CD14-positive monocyte (primary cell): ENCODE measurements around the gene DPF3. TPM values are rescaled to one million over a fixed set of nuclear protein-coding genes. Genes with fewer than 3 reads are reported as not detected.

Source experiments
- DNase-seq, 3 donors: peaks; one replicate each; pipeline ENCODE4 v3.0.0-alpha.2; 2011 to 2022
- H2AFZ ChIP-seq: 2 replicates; pipeline ENCODE4 v1.6.0; 2012; ENCODE audit warnings: mild to moderate bottlenecking, low read depth, low read length, inconsistent platforms; ENCODE audit not compliant: insufficient read depth, poor library complexity, severe bottlenecking
- H3K27ac ChIP-seq, 2 donors: 1 replicate in 1 of 2; 2 replicates in 1 of 2; pipeline ENCODE4 v1.5.1; 2012 to 2013; ENCODE audit warnings: low read length in 2 of 2, control low read depth in 1 of 2, inconsistent platforms in 1 of 2, low read depth in 1 of 2, mild to moderate bottlenecking in 1 of 2
- H3K27me3 ChIP-seq, 2 donors: one replicate each; pipeline versions ENCODE4 v1.6.0 to v1.6.1; 2011 to 2013; ENCODE audit warnings: low read length in 2 of 2; ENCODE audit not compliant: control insufficient read depth in 2 of 2, insufficient read depth in 2 of 2
- H3K36me3 ChIP-seq, 2 donors: replicated peaks in 1 of 2; 1 replicate in 1 of 2; 2 replicates in 1 of 2; pipeline versions ENCODE4 v1.5.1 to v1.6.1; 2012 to 2013; ENCODE audit warnings: low read length in 2 of 2, control low read depth in 1 of 2, inconsistent platforms in 1 of 2, mild to moderate bottlenecking in 1 of 2; ENCODE audit not compliant: insufficient read depth in 2 of 2, control insufficient read depth in 1 of 2
- H3K4me1 ChIP-seq, 2 donors: 1 replicate in 1 of 2; 2 replicates in 1 of 2; pipeline versions ENCODE4 v1.5.1 to v1.6.1; 2012 to 2013; ENCODE audit warnings: low read length in 2 of 2, control low read depth in 1 of 2, inconsistent platforms in 1 of 2, mild to moderate bottlenecking in 1 of 2, moderate library complexity in 1 of 2; ENCODE audit not compliant: insufficient read depth in 2 of 2, control insufficient read depth in 1 of 2
- H3K4me2 ChIP-seq: replicated peaks from 2 replicates; pipeline ENCODE3; 2012; ENCODE audit warnings: low read length, moderate library complexity, mild to moderate bottlenecking; ENCODE audit not compliant: poor library complexity, severe bottlenecking; ENCODE audit errors: extremely low read depth
- H3K4me3 ChIP-seq, 3 experiments: fragments of 200-600 bp in 1 of 3; sonication (generic) in 1 of 3; replicated peaks in 1 of 3; 1 replicate in 2 of 3; 2 replicates in 1 of 3; pipeline ENCODE4 v1.5.1; 2011 to 2013; ENCODE audit warnings: low read length in 3 of 3, mild to moderate bottlenecking in 3 of 3, control low read depth in 2 of 3, low read depth in 2 of 3, inconsistent platforms in 1 of 3, moderate library complexity in 1 of 3
- H3K79me2 ChIP-seq: 2 replicates; pipeline ENCODE4 v1.6.0; 2012; ENCODE audit warnings: mild to moderate bottlenecking, control low read depth, inconsistent platforms, low read length, moderate library complexity; ENCODE audit not compliant: insufficient read depth
- H3K9ac ChIP-seq: 2 replicates; pipeline ENCODE4 v1.6.0; 2017; ENCODE audit warnings: low read length, mild to moderate bottlenecking; ENCODE audit not compliant: insufficient read depth, poor library complexity, severe bottlenecking
- H3K9me3 ChIP-seq, 2 donors: replicated peaks in 1 of 2; 1 replicate in 1 of 2; 2 replicates in 1 of 2; pipeline versions ENCODE4 v1.5.1 to v1.6.1; 2012 to 2013; ENCODE audit warnings: low read length in 2 of 2, control low read depth in 1 of 2; ENCODE audit not compliant: control insufficient read depth in 1 of 2, insufficient read depth in 1 of 2
- H4K20me1 ChIP-seq: 2 replicates; pipeline ENCODE4 v1.6.0; 2012; ENCODE audit warnings: mild to moderate bottlenecking, low read length, control low read depth, moderate library complexity; ENCODE audit not compliant: insufficient read depth
- H3K27ac Mint-ChIP-seq, 7 donors: one replicate each; pipeline ENCODE4 v1.8.0; 2020; ENCODE audit warnings: mild to moderate bottlenecking in 7 of 7, mixed read lengths in 7 of 7, moderate library complexity in 6 of 7, inconsistent platforms in 2 of 7
- H3K27me3 Mint-ChIP-seq, 3 donors: one replicate each; pipeline ENCODE4 v1.8.0; 2021 to 2022; ENCODE audit warnings: low read depth in 3 of 3, mild to moderate bottlenecking in 3 of 3, mixed read lengths in 3 of 3, moderate library complexity in 3 of 3, inconsistent platforms in 1 of 3
- H3K36me3 Mint-ChIP-seq, 2 donors: one replicate each; pipeline ENCODE4 v1.8.0; 2020; ENCODE audit warnings: mixed read lengths in 2 of 2, inconsistent platforms in 1 of 2, mild to moderate bottlenecking in 1 of 2
- H3K4me1 Mint-ChIP-seq: one replicate; pipeline ENCODE4 v1.8.0; 2020; ENCODE audit warnings: mild to moderate bottlenecking, mixed read lengths
- H3K4me3 Mint-ChIP-seq, 2 donors: one replicate each; pipeline ENCODE4 v1.8.0; 2020; ENCODE audit warnings: mild to moderate bottlenecking in 2 of 2, mixed read lengths in 2 of 2, moderate library complexity in 1 of 2
- H3K9me3 Mint-ChIP-seq, 7 donors: one replicate each; pipeline ENCODE4 v1.8.0; 2020 to 2022; ENCODE audit warnings: mixed read lengths in 7 of 7, mild to moderate bottlenecking in 6 of 7, moderate library complexity in 6 of 7, inconsistent platforms in 2 of 7
- CTCF ChIP-seq: fragments of 200-600 bp; IDR thresholded peaks from one replicate; pipeline ENCODE4 v1.8.0; 2022; ENCODE audit warnings: antibody characterized with exemption, mild to moderate bottlenecking
- WGBS: methylation state at CpG from one replicate; pipeline ENCODE4 v1.1.5; 2013; ENCODE audit warnings: missing lambda C conversion rate; ENCODE audit not compliant: insufficient coverage; 5-methylcytosine and 5-hydroxymethylcytosine counted together
- intact Hi-C, 2 donors: fragments of 100-400 bp; cut with micrococcal nuclease; formaldehyde crosslinking; loops; one replicate each; pipeline versions ENCODE4 v1.15.0 to v1.15.1; 2023
- polyA minus RNA-seq: library from RNA; depleted of rRNA, polyadenylated mRNA; stranded (reverse); fragments of >200 nt; gene quantifications from 2 replicates; pipeline ENCODE4 v1.2.3, GENCODE V29; 2012
- polyA plus RNA-seq, 3 donors: library from polyadenylated mRNA; depleted of rRNA in 1 of 3; unstranded in 2 of 3; stranded (reverse) in 1 of 3; fragments of 300-500 nt in 2 of 3; fragments of >200 nt in 1 of 3; fragmentation: Illumina TruSeq in 2 of 3; gene quantifications; 1 replicate in 2 of 3; 2 replicates in 1 of 3; pipeline ENCODE4 v1.2.3, GENCODE V29; 2012 to 2021
- total RNA-seq, 12 experiments: library from RNA in 1 of 12; stranded (reverse) in 1 of 12; fragments of 120-200 nt in 1 of 12; gene quantifications; one replicate each; pipeline ENCODE4 v1.2.4 and lab custom pipeline; 2013 to 2026; ENCODE audit warnings: mixed read lengths in 6 of 12, inconsistent platforms in 1 of 12

The DPF3 gene
- 0.15 TPM for total RNA-seq (2013)
- under 1 TPM in 2 of 3 donors, not detected in 1; 0.33 to 0.39 TPM for polyA plus RNA-seq
- polyA minus RNA-seq, result not detected in 2 replicates
- total RNA-seq (lab: John Stamatoyannopoulos, UW), result 0 to 4.0 (median 0.16) reads per million in 11 experiments

- 0% methylated on average over 39 of the region's 54 CpGs for WGBS
Observed at GRCh38 chr14:72893636-72894322, at the start of gene DPF3. TSS of gene DPF3 (minus strand) at chr14:72894101. CDS start at chr14:72894088, 13 bp downstream.

GRCh38 chr14:72942934-72943333 is 49.0 kb upstream of the DPF3 start:
- Histone ChIP-seq H3K4me2 (no peak overlapping the region), H3K4me3 (no peak overlapping the region), H3K36me3 (peaks cover 24 to 26% of the 10 kb centered on the region in 2 donors), H4K20me1 (no peaks in the 10 kb centered on the region), H3K79me2 (no peaks in the 10 kb centered on the region), H3K4me1 (peaks cover 6 to 8% of the 10 kb centered on the region in 2 donors), H3K27ac (no peak overlapping the region), H3K9me3 (no peaks in the 10 kb centered on the region), H3K27me3 (no peaks in the 10 kb centered on the region), H2AFZ (no peak overlapping the region), H3K9ac (no peak overlapping the region)
- TF ChIP-seq CTCF, result no peak
- Mint-ChIP-seq H3K4me1 (peaks cover 7% of the 10 kb centered on the region), H3K9me3 (peaks cover 0 to 2% (median 0%) of the 10 kb centered on the region in 7 donors), H3K36me3 (peaks cover 37 to 40% of the 10 kb centered on the region in 2 donors), H3K27ac (peak overlapping the region in 1 of 7 donors; percentile 13), H3K4me3 (no peak overlapping the region), H3K27me3 (no peaks in the 10 kb centered on the region)
- DNase-seq, result no peak
- intact Hi-C loops, result no loop called here
- WGBS, result 97% methylated on average over 9 of the region's 14 CpGs

More at GRCh38 chr14:72893636-72894322, at the start of gene DPF3:
- H3K9me3 ChIP-seq, result peaks cover 6 to 26% of the 10 kb centered on the region in 2 donors
- H2AFZ ChIP-seq, result peak within 1 kb of the TSS; percentile 87
- H3K27ac ChIP-seq, result no peak within 1 kb of the TSS
- Mint-ChIP-seq H3K4me1 (peaks cover 34% of the 10 kb centered on the region), H3K36me3 (peaks cover 13 to 17% of the 10 kb centered on the region in 2 donors), H3K4me3 (peak within 1 kb of the TSS; percentile 91 to 98), H3K9me3 (peaks cover 0 to 29% (median 17%) of the 10 kb centered on the region in 7 donors), H3K27ac (peak within 1 kb of the TSS in 4 of 7 donors; percentile 37 to 64 (median 44)), H3K27me3 (peaks cover 78 to 86% (median 83%) of the 10 kb centered on the region in 3 donors)
- peak; percentile 83 to 93 (median 85) for DNase-seq
- H3K9ac ChIP-seq, result peak within 1 kb of the TSS; percentile 38
- no peaks in the 10 kb centered on the region for H3K79me2 ChIP-seq
- peak within 1 kb of the TSS; percentile 59 to 87 (median 70) for H3K4me3 ChIP-seq
- peak within 1 kb of the TSS; percentile 98 for H3K4me2 ChIP-seq
- H4K20me1 ChIP-seq, result no peaks in the 10 kb centered on the region
- intact Hi-C loops, result no loop called here
- H3K4me1 ChIP-seq, result peaks cover 28 to 31% of the 10 kb centered on the region in 2 donors
- no peak for TF ChIP-seq CTCF
- H3K27me3 ChIP-seq, result peaks cover 71 to 86% of the 10 kb centered on the region in 2 donors
- H3K36me3 ChIP-seq, result no peaks in the 10 kb centered on the region
